Measurements from ENCODE around the gene HEATR1.
"Not testable (repeated sequence)": the region's sequence is repeated elsewhere in the genome, so short reads cannot be mapped to it uniquely, and the experiment has no call there.

Gene HEATR1, protein sequence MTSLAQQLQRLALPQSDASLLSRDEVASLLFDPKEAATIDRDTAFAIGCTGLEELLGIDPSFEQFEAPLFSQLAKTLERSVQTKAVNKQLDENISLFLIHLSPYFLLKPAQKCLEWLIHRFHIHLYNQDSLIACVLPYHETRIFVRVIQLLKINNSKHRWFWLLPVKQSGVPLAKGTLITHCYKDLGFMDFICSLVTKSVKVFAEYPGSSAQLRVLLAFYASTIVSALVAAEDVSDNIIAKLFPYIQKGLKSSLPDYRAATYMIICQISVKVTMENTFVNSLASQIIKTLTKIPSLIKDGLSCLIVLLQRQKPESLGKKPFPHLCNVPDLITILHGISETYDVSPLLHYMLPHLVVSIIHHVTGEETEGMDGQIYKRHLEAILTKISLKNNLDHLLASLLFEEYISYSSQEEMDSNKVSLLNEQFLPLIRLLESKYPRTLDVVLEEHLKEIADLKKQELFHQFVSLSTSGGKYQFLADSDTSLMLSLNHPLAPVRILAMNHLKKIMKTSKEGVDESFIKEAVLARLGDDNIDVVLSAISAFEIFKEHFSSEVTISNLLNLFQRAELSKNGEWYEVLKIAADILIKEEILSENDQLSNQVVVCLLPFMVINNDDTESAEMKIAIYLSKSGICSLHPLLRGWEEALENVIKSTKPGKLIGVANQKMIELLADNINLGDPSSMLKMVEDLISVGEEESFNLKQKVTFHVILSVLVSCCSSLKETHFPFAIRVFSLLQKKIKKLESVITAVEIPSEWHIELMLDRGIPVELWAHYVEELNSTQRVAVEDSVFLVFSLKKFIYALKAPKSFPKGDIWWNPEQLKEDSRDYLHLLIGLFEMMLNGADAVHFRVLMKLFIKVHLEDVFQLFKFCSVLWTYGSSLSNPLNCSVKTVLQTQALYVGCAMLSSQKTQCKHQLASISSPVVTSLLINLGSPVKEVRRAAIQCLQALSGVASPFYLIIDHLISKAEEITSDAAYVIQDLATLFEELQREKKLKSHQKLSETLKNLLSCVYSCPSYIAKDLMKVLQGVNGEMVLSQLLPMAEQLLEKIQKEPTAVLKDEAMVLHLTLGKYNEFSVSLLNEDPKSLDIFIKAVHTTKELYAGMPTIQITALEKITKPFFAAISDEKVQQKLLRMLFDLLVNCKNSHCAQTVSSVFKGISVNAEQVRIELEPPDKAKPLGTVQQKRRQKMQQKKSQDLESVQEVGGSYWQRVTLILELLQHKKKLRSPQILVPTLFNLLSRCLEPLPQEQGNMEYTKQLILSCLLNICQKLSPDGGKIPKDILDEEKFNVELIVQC (N-terminal part only)

DNA sequence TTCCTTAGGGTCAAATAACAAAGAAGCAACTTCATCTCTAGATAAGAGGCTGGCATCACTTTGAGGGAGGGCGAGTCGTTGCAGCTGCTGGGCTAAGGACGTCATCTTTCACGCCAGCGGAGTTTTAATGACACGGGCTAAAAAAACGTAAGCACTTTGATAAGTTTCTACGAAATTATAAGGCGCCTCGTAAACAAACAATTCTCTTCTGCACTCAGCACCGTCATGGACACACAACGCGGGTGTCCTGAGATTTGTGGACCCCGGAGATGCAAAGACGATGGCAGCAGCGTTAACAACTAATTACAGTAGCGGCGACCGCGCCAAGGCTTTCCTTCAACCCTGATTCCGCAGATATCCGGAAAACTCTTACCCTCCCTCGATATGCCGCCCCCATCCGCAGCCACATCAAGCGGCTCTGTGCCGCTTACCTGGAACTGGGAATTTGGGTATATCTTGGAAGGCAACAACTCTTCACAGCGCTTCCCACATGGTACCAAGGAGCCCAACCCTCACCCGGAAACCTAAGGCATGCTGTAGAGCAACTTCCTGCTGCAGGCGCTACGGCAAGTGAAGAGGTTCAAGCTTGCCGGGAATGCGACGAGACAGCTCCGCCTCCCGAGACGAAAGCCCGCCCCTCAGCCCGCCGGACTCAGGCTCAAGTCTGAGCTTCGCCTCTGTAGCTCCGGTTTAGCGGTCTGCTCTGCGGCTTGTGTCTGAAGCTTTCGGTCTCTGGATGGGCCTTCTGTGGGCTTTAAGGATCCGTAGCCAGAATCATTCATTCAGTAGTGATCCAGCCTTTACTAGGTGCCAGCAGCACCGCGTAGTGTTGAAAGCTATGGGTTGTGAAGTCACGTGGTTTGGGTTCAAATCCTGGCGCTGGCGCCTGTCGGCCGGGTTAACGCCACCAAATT, at the start of gene HEATR1:
HEATR1 (minus strand) TSS at position 526 of the 914 bp plus-strand sequence; CDS start at position 105, 421 bp downstream.
- DNase-seq (ENCODE audit: low spot score), result peak; percentile 95

DNA sequence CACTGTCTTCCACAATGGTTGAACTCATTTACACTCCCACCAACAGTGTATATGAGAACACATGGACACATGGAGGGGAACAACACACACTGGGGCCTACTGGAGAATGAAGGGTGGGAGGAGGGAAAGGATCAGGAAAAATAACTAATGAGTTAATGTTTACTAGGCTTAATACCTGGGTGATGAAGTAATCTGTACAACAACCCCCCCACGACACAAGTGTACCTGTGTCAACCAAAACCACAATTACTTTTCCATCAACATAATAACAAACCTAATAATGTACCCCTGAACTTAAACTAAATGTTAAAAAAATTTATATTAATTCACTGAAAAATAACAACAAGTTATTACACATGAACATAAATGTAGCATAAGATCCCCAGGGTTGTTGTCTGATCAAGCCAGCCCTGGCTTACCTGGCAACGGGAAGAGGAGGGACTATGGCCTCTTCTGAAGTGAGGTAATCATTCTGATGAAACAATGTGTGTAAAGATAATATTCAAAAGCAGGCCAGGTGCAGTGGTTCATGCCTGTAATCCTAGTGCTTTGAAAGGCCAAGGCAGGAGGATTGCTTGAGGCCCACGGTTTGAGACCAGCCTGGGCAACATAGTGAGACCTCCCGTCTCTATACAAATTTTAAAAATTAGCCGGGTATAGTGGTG, 40.8 kb upstream of the HEATR1 start:
- DNase-seq (ENCODE audit: low spot score), result no peak

DNA sequence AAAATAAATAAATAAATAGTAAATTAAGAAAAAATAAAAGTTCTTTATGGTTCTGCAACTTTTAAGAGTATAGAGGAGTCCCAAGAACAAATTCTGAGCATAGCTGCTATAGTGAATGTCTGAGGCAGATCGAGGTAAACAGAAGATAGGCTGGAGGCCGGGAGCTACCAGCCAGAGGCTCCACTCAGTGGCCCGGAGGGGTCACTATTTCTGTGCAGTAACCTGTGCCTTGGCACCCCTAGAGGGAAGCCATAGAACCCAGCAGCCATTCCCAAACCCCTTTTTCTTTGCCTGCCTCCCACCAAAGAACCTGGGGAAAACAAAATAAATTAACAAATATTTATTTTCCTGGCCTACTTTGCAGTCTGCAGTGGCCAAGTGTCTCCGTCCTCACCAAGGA, 38.4 kb upstream of the HEATR1 start:
- no peak for DNase-seq (ENCODE audit: low spot score)

DNA sequence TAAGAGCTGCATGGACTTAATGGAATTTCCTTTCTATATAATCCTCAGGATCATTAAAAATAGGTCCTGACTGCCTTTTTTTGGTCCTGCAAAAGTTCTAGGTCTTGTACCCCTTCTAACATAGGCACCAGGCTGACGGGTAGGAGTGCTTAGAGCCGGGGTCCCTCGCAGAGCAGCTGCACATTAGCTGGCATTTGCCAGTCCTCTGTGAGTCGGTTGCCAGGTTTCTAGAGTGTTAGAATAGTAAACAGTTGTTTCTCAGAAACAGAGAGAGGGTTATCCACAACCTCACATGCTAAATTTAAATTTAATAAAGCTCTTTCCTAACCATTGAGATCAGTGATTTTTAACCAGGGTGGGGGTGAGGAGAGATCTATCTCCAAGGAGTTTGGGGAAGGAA, 35.4 kb upstream of the HEATR1 start:
- no peak for DNase-seq (ENCODE audit: low spot score)

DNA sequence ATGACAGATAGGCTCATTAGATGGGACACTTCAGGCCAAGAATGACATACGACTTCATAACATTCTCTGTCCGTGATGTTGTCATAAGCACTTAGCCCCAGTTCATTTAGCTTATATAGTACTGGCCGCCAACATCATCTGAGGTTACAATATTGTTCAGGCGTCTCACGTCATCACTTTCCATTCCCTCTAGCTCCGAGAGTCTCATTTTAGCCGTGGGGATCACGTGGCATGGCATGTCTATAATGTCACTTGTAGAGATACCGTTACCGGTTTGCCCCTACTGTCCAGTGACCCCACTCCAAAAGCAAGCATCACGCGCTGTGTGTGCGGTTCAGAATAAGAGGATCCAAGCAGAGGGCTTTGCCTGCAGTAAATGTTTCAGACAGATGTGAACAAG, 34.6 kb upstream of the HEATR1 start:
- DNase-seq (ENCODE audit: low spot score), result no peak

DNA sequence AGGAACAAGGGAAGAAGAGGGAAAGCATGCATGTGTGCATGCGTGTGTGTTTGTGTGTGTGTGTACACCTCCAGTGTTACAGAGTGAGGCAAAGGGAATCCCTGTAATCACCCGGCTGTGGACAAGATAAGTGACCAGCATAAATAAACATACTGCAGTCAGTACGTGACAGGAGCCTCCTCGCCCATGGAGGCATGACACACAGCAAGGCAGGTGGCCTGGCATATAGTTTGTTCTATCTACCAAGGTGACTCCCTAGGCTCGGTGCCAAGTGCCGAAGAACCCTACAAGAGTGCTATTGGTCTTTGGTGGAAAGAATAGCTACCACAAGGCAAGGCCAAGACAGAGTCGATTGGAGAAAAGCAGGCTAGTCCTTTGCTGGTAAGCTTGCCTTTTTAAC, 31.7 kb upstream of the HEATR1 start:
- no peak for DNase-seq (ENCODE audit: low spot score)

DNA sequence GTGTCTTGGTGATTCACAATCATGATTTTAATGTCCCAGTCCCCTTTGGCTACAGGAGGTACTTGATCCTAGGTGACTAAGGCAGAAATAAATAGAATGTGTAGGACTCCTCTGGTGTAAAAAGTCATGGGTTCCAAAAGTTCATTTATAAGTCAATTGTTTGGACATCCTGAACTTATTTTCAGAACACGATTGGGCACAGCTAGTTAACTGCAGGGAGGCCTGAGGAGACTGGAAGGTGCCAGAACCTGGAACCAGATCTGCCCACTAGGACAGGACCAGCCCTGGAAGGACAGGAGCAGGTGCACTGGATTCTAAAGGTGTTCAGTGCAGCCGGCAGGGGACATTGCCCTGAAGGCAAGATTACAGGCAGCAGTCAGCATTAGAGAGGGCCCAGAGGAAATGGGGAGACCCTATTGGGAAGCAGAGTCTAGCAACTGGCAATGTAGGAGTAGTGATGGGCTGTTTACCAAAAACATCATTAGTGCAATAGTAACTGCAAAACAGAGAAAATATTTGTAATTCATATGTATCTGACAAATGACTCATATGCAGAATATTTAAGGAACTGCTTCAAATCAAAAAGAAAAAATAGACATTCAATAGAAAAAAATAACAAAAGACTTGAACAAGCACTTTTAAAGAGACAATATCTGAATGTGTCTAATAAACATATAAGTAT, 23.6 kb upstream of the HEATR1 start:
- DNase-seq (ENCODE audit: low spot score), result no peak

DNA sequence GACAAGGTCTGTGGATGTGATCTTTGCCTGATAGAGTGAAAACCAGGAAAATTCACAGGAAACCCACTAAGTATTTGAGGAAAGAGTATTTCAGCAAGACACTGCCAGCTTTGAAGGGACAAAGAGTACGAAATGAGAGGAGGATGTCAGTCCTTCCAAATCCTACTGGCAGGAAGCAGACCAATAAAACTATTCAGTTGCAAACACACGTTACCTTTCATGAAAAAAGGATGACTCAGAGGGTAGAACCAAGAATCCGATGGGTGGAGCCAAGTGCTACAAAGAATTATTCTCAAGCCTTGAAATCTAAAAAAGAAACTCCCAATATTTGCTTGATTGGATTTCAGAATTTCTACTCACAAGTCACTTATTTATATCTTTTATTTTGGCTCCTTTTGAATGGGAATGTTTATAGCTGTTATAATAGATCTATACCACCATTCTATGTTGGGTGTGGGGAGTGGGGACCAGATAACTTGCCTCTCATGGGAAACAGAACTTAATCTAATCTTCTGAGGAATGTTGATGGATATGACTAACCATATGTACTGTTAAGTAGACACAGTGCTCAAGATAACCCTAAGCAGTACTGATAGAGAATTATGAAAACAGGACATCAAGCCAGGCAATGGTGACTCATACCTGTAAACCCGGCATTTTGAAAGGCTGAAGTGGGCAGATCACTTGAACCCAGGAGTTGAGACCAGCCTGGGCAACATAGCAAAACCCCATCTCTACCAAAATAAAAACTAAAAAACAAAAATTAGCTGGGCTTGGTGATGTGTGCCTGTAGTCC, 19.3 kb upstream of the HEATR1 start:
- DNase-seq (ENCODE audit: low spot score), result no peak

DNA sequence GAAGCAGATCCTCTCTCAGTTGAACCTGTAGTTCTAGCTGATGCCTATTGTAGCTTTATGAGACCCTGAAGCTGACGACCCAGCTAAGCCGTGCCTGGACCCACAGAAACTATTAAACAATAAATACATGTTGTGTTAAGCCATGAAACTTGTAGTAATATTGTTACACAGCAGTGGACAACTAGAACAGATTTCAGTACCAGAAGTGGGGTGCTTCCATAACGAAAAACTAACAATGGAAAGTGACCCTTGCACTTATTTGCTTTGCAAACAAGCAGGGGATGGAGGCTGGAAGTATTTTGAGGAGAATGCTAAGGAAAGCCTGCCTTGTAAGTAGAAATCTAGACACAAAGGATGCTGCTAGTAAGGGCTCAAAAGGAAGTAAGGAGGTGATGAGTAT, 18.1 kb upstream of the HEATR1 start:
- DNase-seq (ENCODE audit: low spot score), result no peak

DNA sequence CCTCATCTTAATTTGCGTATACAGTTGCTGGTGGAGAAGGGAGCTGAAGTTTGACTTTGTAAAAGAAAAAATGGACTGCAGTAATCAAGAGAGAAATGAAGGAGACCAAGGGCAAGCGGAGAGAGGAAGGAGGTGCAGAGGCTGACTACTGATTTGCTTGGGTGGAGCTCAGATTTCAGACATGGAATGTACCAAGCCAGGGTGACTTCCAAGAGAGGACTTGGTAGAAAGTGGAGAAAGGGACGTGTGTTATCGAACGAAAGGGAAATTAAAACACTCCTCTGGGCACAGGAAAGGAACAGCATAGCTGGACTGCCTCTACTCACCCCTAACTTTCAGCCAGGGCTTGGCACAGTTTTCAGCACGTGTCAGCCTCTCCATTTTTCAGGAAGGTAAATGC, 15.1 kb upstream of the HEATR1 start:
- DNase-seq (ENCODE audit: low spot score), result no peak

DNA sequence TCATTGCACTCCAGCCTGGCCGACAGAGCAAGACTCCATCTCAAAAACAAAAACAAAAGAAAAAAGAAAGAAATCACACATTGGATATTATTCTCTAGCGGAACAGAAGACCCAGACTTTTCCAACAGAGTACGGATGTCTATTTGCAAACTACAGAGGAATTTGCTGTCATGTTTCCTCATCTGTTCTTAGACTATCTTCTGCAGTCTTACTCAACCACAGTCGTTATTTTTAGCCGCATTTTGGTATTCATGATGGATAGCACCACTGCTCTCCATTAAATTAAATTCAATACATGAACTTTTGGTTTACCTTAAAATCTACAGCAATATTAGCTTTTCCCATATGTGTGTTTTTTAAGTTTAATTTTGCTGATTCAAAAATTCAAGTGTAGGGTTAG, 14.2 kb upstream of the HEATR1 start:
- DNase-seq (ENCODE audit: low spot score), result no peak

DNA sequence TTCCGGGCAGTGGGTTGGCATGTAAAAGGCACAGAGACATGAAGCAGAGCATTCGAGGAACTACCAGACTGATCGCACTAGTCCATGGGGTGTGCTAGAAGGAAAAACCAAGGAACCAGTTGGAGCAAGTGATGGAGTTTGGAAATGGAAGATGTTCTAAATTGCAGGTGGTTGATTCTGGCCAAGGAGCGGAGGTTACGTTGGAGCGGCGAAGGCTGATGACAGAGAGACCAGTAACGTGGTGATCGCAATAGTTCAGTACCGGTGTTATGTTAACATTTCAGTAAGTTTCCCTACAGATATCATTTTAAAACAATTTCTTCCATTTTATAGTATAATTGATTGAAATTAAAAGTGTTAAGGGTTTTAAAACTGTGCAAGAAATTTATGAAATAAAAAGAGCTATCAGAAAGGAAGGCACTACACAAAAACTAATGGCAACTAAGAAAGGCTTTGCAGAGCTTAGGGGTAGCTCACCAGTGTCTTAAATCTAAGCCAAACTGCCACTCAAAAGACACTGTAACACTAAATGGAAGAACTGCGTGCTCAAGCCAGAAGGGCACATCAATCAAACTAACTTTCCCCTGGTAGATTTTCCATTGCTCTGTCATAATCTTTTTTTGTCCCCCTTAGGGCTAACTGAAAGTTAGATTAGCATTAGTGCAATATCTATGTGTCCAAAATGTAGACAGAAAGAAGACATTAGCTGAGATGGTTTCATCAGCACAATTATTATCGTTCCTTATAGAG, 11.3 kb upstream of the HEATR1 start:
- no peak for DNase-seq (ENCODE audit: low spot score)

DNA sequence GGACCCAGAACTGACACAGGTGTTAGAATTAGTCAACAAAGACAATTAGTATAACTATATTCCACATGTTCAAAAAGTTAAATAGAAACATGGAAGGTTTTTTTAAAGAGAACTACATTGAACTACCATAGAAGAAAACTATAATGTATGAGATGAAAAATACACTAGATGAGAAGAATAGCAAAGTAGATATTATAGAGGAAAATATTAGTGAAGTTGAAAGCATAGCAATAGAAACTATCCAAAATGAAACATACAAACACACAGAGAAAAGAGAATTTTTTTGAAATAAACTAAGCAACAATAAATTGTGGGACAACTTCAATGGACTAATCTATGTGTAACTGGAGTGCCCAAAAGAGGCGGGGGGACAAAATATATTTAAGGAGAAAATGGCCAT, 8.0 kb upstream of the HEATR1 start:
- no peak for DNase-seq (ENCODE audit: low spot score)

DNA sequence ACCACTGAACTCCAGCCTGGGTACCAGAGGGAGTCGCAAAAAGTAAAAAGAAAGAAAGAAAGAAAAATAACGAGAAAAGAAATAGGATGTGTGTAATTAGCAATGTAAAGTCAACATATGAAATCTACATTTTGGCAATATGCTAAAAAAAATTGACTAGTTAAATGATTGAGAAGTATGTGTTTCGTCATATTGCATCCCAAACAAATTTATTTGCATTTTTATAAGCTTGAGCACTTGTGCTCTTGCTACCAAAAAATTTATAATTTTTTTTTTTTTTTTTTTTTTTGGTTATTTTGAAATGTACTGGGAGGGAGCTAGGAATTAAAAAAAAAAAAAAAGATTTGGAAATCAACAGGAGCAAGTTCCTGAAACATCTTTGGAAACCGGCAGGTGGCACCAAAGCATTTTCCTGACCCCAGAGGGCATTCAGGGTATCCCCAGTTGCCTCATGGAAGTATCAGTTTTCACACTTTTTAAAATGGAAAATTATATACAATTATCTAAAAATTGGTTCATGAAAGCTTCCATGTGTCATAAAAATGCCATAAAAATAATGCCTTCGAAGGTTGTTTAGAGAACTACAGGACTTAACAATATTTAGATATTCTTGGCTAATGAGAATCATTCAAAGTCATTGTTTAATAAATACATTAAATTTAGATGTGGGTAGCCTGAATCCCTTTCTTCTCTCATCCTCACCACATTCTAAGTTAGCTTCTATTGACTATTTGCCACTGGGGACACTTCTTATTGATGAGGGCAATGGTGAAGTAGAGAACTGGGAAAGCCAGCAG, 4.8 kb upstream of the HEATR1 start:
- DNase-seq (ENCODE audit: low spot score), result peak; percentile 69

DNA sequence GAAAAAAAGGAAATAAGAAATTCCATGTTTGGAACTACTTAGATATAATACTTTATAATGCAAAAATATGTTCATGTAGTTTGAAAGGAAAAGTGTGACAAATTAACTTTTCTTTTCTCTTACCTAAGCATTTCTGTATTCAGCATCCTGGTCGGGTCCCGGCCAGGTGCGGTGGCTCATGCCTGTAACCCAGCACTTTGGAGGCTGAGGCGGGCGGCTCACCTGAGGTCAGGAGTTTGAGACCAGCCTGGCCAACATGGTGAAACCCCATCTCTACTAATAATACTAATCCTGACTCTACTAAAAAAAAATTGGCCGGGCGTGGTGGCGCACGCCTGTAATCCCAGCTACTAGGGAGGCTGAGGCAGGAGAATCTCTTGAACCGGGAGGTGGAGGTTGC, 3.3 kb upstream of the HEATR1 start:
- DNase-seq (ENCODE audit: low spot score), result not testable (repeated sequence)

DNA sequence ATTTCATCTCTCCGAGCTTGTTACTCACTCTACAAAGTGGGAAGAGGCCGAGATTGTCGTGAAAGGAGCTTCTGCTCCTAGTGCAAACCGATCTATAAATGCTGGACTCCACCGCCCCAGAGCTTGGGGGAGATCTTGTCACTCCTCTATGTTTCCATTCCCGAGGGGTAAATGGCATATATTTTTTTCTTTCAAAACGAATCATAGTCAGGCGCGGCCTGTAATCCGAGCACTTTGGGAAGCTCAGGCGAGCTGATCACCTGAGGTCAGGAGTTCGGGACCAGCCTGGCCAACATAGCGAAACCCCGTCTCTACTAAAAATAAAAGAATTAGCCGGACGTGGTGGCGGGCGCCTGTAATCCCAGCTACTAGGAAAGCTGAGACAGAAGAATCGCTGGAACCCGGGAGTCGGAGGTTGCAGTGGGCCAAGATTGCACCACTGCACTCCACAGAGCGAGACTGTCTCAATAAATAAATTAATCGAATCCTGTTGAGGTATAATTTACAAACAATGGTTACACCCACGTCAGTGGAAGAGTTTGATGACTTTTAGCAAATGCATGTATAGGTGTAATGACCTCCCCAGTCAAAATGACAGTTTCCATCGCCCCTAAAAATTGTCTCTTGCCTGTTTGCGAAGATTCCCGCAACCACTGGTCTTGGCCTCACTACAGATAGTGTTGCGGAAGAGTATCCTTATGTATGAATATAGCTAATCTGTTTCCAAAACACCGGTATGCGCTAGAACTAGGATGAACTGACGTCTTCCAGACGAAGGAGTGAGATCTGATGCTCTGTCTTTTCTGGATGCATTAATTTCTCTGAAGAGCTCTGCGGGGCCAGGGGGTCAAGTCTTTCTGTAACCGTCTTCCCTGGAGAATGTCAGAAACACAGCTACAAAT, 840 bp upstream of the HEATR1 start:
- no peak for DNase-seq (ENCODE audit: low spot score)

DNA sequence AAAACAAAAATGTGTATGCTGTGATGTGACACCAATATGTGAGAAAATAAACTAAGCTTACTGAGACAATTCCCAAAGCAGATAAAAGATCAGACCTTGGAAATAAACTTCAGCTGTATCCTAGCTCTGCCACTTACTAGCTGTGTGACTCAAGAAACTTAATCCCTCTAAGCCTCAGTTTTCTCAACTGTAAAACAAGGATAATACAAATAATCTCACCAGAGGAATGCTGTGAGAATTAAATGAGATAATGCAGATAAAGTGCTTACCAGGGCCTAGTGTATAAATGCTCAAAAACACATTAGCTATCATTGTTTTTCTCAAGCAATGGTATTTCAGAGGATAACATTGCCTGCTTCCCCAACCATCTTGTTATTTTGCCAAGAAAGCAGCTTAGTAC, 2.1 kb downstream of the HEATR1 start:
- peak; percentile 38 for DNase-seq (ENCODE audit: low spot score)

All from D341Med (cell line).